NCI-H2029 (cell line): ENCODE data around the gene PODNL1.

Experiments used
- DNase-seq: peaks from one replicate; lab custom pipeline; 2025; lab: John Stamatoyannopoulos, UW

PODNL1 gene

GRCh38 chr19:13958043-13958442, 19.8 kb upstream of the PODNL1 start:
- DNase-seq: no peak

GRCh38 chr19:13957051-13957450, 18.8 kb upstream of the PODNL1 start:
- DNase-seq: no peak

- no peak for DNase-seq
These were observed 18.1 kb upstream of the PODNL1 start for GRCh38 chr19:13956365-13956744.

- no peak for DNase-seq
These were observed 17.6 kb upstream of the PODNL1 start for GRCh38 chr19:13955662-13956364.

- DNase-seq: no peak
These were observed 16.0 kb upstream of the PODNL1 start for GRCh38 chr19:13954185-13954584.

- DNase-seq: no peak
These were observed 14.8 kb upstream of the PODNL1 start for GRCh38 chr19:13952931-13953531.

GRCh38 chr19:13952154-13952930, 14.1 kb upstream of the PODNL1 start, which contains the start of gene DCAF15:
Gene DCAF15 (plus strand): TSS chr19:13952509. CDS start chr19:13952513, 4 bp downstream.
- peak; percentile 99 for DNase-seq

- DNase-seq: no peak
These were observed 13.6 kb upstream of the PODNL1 start for GRCh38 chr19:13951799-13952153.

GRCh38 chr19:13951043-13951442, 12.8 kb upstream of the PODNL1 start:
- DNase-seq: no peak

- DNase-seq: no peak
These were observed 8.2 kb upstream of the PODNL1 start for GRCh38 chr19:13946414-13946813.

- no peak for DNase-seq
These were observed 3.9 kb upstream of the PODNL1 start for GRCh38 chr19:13942023-13942684.

GRCh38 chr19:13937479-13938300, 527 bp downstream of the PODNL1 start:
- DNase-seq: no peak

- no peak for DNase-seq
These were observed 2.3 kb downstream of the PODNL1 start for GRCh38 chr19:13935765-13936510.

- DNase-seq: no peak
These were observed 3.5 kb downstream of the PODNL1 start for GRCh38 chr19:13934785-13935109.

GRCh38 chr19:13932911-13933393, 5.3 kb downstream of the PODNL1 start:
- DNase-seq: no peak

- no peak for DNase-seq
These were observed 6.0 kb downstream of the PODNL1 start for GRCh38 chr19:13932149-13932637.

GRCh38 chr19:13931391-13932148, 6.6 kb downstream of the PODNL1 start:
- DNase-seq: no peak

- DNase-seq: no peak
These were observed 7.8 kb downstream of the PODNL1 start for GRCh38 chr19:13930402-13930801.

GRCh38 chr19:13929956-13930355, 8.3 kb downstream of the PODNL1 start:
- DNase-seq: no peak

GRCh38 chr19:13929340-13929739, 8.9 kb downstream of the PODNL1 start:
- no peak for DNase-seq
